NB4 (cell line): ENCODE measurements around the gene MAD1L1.
A peak's percentile ranks its signal among the peaks of the same experiment; 100 is the strongest.

ENCODE experiments used
- DNase-seq: peaks from one replicate; pipeline ENCODE4 v3.0.0; 2010; ENCODE audit warnings: low read depth
- H3K4me3 ChIP-seq: one replicate; pipeline ENCODE4 v1.5.1; 2011; ENCODE audit warnings: mild to moderate bottlenecking, low read depth, low read length, moderate library complexity
- CTCF ChIP-seq: IDR thresholded peaks from one replicate; pipeline ENCODE4 v1.5.1; 2012; ENCODE audit warnings: low read depth, low read length
- MAX ChIP-seq: IDR thresholded peaks from 2 replicates; pipeline ENCODE4 v1.6.1; 2011; ENCODE audit warnings: low read depth, low read length
- MYC ChIP-seq: IDR thresholded peaks from 2 replicates; pipeline ENCODE4 v1.6.1; 2011; ENCODE audit warnings: low read depth, low read length
- POLR2A ChIP-seq: IDR thresholded peaks from 2 replicates; pipeline ENCODE4 v1.6.1; 2011; ENCODE audit warnings: mild to moderate bottlenecking; ENCODE audit not compliant: insufficient read length; ENCODE audit errors: extremely low read depth

The MAD1L1 gene

GRCh38 chr7:1888425-1888824 is 344.3 kb downstream of the MAD1L1 start:
- DNase-seq, result no peak
- TF ChIP-seq POLR2A (no peak), MAX (peak; percentile 6; the same call in 1 of the 2 replicates)
- H3K4me3 ChIP-seq, result no peak overlapping the region

GRCh38 chr7:1887251-1887650 is 345.5 kb downstream of the MAD1L1 start:
- H3K4me3 ChIP-seq, result no peak overlapping the region
- TF ChIP-seq POLR2A (no peak), CTCF (no peak), MYC (no peak), MAX (no peak)

GRCh38 chr7:1886361-1887064 is 346.2 kb downstream of the MAD1L1 start:
- TF ChIP-seq MAX, result no peak
- no peak for TF ChIP-seq MYC
- TF ChIP-seq CTCF, result no peak
- no peak for TF ChIP-seq POLR2A
- H3K4me3 ChIP-seq, result no peak overlapping the region
- DNase-seq, result peak; percentile 39

More at GRCh38 chr7:1887251-1887650, 345.5 kb downstream of the MAD1L1 start:
- DNase-seq, result no peak

- DNase-seq, result no peak
- no peak for TF ChIP-seq MAX
- no peak for TF ChIP-seq MYC
- no peak for TF ChIP-seq POLR2A
- TF ChIP-seq CTCF, result no peak
- H3K4me3 ChIP-seq, result no peak overlapping the region
Measured at GRCh38 chr7:1885465-1886226, 347.1 kb downstream of the MAD1L1 start.

GRCh38 chr7:1884583-1885350 is 348.0 kb downstream of the MAD1L1 start:
- TF ChIP-seq MAX (no peak), CTCF (no peak), POLR2A (no peak), MYC (no peak)
- DNase-seq, result peak; percentile 43
- no peak overlapping the region for H3K4me3 ChIP-seq
